GM21390 (cell line): ENCODE measurements around the gene LHFPL6.

Experiments used
- ATAC-seq: cut with Tn5 transposase; IDR thresholded peaks from one replicate; pipeline ENCODE4 v1.9.1; 2021; ENCODE audit not compliant: unreplicated experiment

The LHFPL6 gene

DNA sequence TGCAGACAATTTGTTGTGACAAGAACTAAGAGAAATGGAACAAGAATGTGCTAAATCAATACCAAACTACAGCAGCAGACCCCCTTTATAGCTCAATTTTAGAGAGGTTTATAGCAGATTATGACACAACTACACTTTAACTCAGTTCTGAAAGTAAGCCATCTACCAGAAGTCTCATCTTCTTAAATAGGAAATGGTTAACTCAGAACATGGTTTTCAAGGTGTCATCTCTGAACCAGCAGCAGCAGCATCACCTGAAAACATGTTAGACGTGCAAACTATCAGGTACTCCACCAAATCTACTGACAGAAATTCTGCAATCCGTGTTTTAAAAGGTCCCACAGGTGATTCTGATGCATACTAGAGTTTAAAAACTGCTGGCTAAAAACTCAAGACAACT is 6.8 kb downstream of the LHFPL6 start:
- no peak for ATAC-seq

DNA sequence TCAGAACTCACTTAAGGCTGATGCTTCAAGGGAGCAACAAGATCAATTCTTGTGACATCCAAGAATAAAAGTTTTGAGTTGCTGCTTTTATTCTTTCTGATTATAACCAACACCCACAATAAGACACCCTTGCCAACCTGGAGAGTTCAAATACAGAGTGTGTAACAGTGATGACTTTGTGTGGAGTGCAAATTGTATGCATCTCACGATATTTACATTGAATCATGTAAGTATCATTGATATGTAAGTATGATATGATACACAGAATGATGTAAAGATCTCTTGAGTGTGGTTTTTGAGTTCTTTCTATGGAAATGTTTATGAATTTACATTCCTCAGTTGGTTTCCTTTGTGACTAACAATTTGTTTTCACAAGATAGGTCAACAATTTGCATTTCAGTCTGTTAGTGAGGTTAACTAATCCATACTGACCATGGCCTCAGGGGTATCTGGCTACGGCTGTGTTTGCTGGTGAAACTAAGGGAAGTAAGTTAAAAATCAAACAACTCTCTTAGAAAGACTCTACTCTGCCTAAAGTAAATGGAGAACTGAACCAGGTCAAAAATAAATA is 12.4 kb downstream of the LHFPL6 start:
- no peak for ATAC-seq

DNA sequence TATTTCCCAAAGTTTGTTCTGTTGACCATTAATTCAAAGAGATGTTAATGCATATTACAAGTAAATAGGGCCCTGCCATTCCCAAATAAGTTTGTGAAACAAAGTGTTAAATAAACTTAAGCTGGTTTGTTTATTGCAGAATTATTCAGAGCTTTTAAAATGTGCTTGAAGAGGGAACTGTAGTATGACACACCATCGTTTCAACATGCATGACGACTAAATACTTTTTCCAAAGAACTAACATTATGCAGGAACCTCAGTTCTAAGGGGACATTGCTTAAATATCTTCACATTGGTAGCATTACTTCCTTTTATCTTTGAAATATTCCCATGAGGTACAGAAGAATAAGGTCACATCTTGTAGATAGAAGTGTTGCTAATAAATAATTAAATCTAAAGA is 14.6 kb downstream of the LHFPL6 start:
- ATAC-seq = no peak

DNA sequence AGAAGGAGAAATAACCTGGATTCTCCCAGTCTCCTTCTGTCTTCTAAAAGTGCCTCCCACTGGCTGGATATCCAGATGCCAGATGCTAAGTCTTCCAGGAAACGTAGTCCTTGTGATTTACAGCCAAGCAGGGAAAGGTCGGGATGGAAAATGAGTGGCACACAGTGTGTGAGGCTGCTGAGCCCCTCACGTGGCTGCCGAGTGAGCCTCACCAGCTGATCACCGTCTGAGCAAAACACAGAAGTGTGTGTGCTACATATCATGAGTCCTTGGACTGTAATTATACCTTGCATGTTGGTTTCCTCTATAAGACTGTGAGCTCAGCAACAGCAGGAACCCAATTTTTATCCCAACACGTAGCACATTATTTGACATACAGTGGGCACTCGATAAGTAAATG is 15.1 kb downstream of the LHFPL6 start:
- no peak for ATAC-seq

DNA sequence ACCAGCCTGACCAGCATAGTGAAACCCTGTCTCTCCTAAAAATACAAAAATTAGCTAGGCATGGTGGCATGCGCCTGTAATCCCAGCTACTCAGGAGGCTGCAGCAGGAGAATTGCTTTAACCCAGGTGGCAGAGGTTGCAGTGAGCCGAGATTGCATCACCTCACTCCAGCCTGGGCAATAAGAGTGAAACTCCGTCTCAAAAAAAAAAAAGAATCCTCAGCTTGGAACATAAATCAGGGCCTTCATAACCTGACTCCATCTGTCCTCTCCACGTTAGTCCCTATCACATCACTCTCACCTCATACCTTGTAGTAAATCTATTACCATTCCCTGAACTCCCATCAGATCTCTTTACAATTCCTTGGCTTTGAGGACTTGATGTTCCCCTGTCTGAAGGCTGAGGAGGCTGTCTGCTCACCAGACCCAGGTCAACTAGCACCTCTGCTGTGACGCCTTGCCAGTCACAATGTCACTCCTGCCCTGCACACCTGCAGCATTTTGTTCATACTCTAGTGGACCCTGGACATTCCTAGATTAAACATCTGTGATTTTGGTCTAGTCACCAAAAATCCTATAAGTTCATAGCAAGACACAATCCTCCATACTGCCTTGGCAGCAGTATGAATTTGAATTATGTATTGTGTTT is 15.9 kb downstream of the LHFPL6 start:
- no peak for ATAC-seq

DNA sequence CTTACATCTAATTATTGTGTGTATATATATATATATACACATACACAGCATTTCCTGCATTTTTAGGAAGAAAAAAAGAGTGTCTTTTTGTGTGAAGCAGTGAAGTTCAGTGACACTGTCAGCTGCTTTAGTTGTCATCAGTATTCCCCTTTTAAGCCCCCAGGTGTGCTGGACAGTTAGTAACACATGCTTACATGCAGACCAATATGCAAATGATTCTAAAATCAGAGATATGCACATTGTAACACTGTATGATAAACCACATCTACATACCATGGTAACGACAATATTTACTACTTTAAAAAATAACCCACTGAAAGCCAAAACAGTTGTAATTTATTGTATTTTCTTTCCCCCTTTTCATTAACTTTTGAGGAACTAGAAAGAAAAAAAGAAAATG is 16.8 kb downstream of the LHFPL6 start:
- no peak for ATAC-seq

DNA sequence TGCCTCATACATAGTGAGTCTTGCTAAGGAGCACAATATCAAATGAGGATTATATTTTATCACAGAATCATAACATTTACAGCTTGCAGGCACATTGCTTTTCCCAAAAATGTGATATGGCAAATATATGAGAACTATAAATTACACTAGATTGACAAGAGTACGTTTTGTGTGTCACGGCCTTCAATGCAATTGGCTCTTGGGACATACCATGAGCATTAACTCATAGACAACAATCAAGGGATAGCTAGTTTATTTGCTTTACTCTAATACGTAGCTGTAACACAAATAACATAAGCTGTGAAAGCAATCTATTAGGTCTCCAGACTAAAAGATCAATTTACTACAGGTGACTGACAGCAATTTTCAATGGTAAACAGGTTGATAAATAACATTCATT is 17.8 kb downstream of the LHFPL6 start:
- no peak for ATAC-seq

DNA sequence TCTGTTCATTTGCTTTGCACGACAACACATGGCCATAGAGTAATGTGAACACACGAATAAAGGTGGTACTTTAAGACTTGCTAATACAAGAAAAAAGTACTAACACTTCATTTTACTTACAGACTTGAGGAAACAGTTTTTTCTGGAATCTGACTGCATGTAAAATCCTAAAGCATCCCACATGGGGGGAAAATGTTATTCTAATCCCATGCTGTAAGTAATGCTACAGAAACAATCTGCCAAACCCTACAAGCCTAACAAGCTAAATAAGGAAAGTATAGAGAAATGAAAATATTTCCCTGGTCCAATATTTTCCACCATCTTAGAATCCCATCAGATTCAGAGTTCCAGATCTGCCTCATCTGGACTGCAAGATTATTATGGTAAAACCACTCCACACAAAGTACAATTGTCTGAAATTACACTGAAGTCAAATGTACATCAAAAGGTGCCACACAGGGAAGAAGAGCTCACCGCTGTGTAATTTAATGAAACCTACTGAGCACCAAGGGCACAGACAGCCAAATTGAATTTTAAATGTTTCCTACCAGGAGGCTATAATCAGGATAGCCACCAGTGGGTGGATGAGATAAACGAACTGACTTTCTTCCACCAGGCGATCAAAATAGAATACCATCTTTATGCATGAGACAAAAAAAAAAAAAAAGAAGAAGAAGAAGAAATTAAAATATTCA is 22.0 kb downstream of the LHFPL6 start:
- ATAC-seq = no peak

DNA sequence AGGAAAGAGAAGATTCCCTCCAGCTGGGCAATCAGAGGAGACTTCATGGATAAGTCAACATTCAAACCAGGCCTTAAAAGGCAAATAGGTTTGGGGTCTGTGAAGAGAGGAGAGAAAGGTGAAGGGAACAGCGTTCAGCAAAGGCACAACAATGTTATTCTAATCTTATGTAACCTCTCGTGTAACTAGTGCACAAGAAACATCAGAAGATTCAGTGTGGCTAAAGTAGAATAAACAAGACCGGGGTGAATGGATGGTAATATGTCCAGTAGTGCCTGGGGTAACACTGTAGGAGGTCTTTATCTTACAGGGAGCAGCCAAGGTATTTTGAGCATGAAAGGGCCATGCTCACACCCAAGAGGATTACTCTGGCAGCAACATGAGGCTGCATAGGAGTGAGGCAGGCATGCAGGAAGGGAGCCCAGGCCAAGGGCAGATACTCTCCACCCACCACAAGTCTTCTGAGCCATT is 24.1 kb downstream of the LHFPL6 start:
- ATAC-seq = no peak

DNA sequence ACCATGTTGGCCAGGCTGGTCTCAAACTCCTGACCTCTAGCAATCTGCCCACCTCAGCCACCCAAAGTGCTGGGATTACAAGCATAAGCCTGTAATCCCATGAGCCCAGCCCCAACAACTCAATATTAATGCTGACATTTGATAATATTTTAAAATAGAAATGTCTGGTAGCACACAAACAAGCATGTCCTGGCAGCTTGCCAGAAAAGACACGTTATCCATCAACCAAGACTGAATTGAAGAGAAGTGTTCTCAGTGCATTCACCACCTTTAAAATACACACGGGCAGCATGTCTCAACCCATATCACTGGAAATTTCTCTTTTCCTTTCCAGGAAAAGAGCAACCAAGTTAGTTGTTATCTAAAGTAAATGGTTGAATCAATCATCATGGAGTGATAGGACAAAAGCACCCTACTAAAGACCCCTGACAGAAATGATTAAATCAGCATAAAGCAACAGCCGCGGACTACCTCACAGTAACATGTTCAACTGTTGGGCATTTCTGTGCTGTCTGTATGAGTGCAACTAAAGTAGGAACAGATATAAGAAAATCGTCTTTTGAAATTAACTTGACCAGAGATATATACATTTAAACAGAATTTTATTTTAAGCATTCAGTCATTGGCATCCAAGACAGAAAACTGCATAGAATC is 25.0 kb downstream of the LHFPL6 start:
- ATAC-seq = no peak

DNA sequence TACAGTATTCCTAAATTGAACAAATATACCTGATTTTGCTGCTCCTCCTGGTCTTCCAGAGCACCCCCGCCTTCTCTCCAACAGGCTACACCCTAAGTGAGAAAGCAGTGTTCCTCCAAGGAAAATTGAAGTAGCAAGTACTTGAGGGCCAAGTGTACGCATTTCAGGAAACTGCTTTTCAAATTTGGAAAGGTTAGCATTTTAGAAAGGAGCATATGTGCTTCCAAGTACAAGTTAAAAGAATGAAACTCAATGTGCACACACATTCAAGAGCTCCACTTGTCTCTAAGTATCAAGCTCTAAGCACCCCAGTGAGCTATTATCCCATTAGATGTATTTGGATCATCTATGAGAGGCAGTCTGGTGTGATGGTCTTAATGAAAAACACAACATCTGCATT is 25.8 kb downstream of the LHFPL6 start:
- ATAC-seq = no peak

DNA sequence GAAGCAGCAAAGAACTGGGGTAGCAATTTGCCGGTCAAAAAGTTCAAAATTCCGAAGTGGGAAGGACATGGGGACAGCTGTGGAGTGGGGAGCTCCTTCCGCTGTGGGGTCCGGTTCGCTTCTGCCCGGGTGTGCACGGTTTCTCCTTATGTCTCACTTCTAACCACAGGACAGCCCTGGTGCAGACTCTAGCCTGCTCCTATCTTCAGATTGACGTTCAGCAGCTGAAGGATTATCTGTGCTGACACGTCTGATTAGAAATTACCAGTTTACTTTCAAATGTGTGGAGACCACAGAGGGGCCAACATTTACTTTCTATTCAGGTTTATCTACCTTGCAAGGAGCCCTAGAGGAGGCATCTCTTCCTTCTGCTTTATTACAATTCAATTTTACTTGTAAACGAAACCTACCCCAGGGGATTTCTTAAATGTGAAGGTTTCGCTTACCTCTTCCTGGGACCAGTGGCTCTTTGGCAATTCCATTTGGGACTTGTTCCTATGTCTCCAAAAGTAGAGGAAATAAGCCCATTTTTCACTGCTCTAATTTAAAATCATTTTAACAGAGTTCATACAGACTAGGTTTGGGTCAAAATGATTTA is 27.3 kb downstream of the LHFPL6 start:
- no peak for ATAC-seq

DNA sequence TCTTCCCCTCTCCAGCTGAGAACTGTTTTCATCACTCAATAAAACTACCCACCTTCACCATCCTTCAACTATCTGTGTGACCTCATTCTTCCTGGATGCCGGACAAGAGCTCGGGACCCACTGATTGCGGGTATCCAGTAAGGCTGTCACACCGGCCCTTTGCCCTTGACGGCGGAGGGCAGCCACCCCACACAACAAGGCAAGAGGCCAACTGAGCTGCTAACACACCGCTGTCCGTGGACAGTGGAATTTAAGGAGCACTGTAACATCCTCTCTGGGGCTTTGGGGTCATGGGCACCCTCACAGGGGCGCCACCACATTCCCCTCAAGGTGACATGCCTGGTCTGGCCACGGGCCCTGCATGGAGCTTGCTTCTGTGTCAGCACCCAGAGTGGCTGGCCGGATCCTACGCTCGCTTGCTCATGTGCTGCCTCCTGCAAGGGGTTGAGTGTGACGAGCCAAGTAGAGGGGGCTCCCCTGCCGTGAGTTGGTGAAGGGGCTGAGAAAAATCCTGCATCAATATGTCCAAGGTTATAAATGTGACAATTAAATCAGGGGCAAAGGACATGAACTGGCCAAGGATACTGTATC is 31.4 kb downstream of the LHFPL6 start:
- no peak for ATAC-seq

DNA sequence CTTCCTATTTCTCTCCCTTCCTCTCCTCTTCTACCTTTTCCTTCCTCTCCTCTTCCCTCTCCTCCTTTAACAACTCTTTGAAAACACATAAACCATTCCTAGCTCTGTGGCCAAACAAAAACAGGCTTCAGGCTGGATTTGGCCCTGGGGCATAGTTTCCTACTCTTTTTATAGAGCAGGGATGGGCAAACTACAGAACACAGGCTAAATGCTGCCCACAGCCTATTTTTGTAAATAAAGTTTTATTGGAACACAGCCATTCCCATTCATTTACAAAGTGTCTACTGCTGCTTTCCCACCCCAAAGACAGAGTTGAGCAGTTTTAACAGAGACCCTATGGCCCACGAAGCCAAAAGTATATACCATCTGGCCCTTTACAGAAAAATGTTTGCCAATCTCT is 35.4 kb downstream of the LHFPL6 start:
- no peak for ATAC-seq

DNA sequence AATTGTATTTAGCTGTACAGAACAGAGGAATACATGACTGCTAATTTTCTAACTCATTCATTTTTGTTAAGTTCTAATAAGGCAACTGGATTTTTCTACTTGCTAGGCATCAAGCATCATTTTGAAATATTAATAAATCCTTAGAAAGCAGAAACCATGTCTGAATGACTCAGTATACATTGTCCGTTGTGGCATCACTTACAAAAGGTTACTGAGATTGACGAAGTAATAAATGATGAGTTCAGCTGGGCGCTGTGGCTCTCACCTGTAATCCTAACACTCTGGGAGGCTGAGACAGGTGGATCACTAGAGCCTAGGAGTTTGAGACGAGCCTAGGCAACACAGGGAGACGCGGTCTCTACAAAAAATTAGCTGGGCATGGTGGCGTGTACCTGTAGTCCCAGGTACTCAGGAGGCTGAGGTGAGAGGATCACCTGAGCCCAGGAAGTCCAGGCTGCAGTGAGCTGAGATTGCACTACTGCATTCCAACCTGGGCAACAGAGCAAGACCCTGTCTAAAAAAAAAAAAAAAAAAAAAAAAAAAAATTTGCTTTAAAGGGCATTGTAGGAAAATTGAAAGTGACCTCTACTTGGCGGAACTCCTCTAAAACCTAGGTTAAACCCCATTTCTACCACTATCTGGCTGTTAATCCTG is 36.6 kb downstream of the LHFPL6 start:
- no peak for ATAC-seq

DNA sequence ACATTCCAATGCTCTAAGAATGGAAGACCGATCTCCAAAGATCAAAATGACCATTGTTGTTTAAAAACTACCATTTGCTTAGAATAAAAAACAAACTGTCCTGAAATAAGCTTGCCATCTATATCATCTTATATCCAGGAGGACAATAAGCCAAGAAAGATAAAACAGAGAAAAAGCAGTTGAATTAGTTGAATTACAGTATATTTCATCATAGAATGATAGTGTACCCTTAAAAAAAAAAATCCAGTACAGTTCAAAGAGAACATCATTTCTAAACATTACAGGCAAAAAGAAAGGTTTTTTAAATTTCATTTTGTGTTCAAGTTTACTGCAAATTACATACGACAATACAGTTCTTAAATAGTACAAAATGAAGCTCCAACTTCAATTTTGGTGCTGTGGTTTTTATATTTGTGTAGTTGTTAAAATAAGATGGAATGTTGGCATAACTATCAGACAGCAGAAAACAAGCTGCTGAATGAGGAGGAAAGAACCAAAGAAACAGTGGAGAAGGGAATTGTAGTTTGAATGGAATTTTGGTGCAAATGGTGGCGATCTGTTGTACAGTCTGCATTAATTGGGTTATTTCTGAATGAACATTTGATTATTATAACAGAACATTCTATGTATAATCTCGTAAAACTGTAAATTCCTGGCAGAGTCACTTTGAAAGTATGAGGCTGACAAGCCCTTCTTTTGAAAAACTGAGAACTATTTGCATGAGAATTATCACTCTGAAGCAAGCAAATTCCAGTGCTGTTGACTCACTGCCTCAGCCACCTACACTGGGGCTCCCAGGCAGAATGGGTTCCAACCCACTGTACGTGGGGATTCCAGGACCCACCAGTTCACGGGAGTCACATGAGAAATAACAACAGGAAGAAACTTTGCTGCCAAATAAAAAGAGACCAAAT is 37.7 kb downstream of the LHFPL6 start:
- no peak for ATAC-seq

DNA sequence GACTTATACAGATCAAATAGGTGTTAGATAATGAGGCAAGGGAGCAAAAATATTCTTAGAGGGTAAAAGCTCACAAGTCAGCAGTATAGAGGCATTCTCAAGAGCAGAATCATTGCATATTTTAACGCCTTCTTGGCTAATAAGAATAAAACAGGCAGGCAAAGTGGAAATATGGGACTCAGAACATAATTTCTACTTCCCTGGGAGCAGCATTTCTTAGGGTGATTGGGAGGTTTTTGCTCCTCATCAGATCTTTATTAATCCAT is 39.6 kb downstream of the LHFPL6 start:
- ATAC-seq = no peak

DNA sequence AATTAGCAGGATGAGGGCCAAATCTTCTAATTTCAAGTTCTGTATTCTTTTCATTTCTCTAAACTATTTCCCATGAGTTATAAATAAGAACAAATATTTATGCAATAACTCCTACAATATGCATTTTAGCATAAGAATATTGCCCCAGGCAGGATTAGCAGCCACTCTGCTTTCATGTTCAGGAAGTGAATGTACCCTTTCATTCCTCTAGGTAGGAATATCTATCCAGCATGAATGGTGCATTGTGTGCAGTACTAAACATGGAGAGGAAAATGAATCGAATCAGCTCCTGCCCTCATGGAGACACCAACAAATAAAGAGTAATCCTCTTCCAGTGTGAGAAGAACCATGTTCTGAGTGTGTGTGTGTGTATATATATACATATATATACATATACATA is 41.0 kb downstream of the LHFPL6 start:
- ATAC-seq = no peak

DNA sequence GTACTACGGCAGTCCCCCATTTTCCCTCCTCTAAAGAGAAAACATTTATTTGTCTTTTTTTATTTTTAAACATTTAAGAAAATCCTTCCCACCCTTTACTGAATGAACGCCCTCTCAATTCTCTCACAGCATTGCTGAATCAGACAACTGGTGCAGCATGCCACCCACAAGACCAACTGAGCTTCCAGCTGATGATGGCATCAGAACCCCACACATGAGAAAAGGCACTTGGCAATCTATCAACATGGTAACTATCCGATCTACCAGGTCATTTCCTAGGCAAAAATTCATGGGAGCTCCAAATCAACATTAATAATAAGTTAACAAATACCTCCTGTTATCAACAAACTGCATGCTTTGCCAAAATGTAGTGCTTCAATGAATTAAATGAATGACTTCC is 43.1 kb downstream of the LHFPL6 start:
- ATAC-seq = no peak
